ENCODE results near the gene IFNGR1.
A peak's percentile ranks its signal among the peaks of the same experiment; 100 is the strongest.

Gene IFNGR1

DNA sequence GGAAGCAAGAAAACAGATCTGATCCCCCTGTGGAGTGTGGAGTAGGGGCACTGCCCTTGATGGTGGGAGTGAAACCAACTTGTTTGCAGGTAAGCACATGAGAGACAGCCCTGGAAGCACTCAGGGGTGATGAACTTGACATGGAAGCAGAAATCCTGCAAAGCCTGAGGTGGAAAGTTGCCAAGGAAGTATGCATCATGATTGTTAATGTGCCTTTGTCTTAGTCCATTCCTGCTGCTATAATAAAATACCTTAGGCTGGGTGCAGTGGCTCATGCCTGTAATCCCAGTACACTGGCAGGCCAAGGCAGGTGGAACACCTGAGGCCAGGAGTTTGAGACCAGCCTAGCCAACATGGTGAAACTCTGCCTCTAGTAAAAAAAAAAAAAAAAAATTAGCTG, 40.2 kb upstream of the IFNGR1 start:
- no peak overlapping the region for H3K18ac ChIP-seq (ENCODE audit: low read length)
- H4K8ac ChIP-seq (ENCODE audit: low read depth, low read length): no peak overlapping the region
- no peak overlapping the region for H3K14ac ChIP-seq (ENCODE audit: low read length)
- H2AK5ac ChIP-seq (ENCODE audit: low read depth, low read length): no peak overlapping the region
- H3K4me2 ChIP-seq (ENCODE audit: insufficient read depth, low read length, poor library complexity, severe bottlenecking): no peak overlapping the region
- H3K9me3 ChIP-seq (replicated peaks in 1 of 2; ENCODE audit: control insufficient read depth in 2 of 2, insufficient read depth in 1 of 2, low read depth in 1 of 2, low read length in 2 of 2): peaks cover 0 to 2% of the 10 kb centered on the region in 2 donors
- no peaks in the 10 kb centered on the region for H3K27me3 ChIP-seq (ENCODE audit: control insufficient read depth in 3 of 3, insufficient read depth in 3 of 3, low read depth in 1 of 3, low read length in 3 of 3)
- H3K9ac ChIP-seq (ENCODE audit: low read depth, low read length, poor library complexity): no peak overlapping the region
- no peak overlapping the region for H2AFZ ChIP-seq (ENCODE audit: low read length)
- no peak overlapping the region for H2BK15ac ChIP-seq (ENCODE audit: low read length)
- no peak overlapping the region for H2BK5ac ChIP-seq (ENCODE audit: low read length)
- no peak overlapping the region for H3K4me3 ChIP-seq (ENCODE audit: low read length in 2 of 2)
- H2BK120ac ChIP-seq (ENCODE audit: low read depth, low read length): no peak overlapping the region
- no peaks in the 10 kb centered on the region for H3K36me3 ChIP-seq (replicated peaks in 1 of 2; ENCODE audit: control insufficient read depth in 2 of 2, insufficient read depth in 2 of 2, low read length in 2 of 2)
- no peak overlapping the region for H3K27ac ChIP-seq (replicated peaks; ENCODE audit: low read length)
- no peak overlapping the region for H2BK12ac ChIP-seq (ENCODE audit: low read length)
- H3K4ac ChIP-seq (ENCODE audit: low read length): no peak overlapping the region
- DNase-seq (ENCODE audit: low spot score): no peak
- no peaks in the 10 kb centered on the region for H3K79me1 ChIP-seq (ENCODE audit: low read depth, low read length)
- no peak overlapping the region for H4K91ac ChIP-seq (ENCODE audit: low read depth, low read length, poor library complexity)
- no peaks in the 10 kb centered on the region for H3K4me1 ChIP-seq (ENCODE audit: control insufficient read depth in 2 of 2, insufficient read depth in 1 of 2, low read depth in 1 of 2, low read length in 2 of 2)
- H3K23ac ChIP-seq (ENCODE audit: low read depth, low read length, poor library complexity): no peak overlapping the region

DNA sequence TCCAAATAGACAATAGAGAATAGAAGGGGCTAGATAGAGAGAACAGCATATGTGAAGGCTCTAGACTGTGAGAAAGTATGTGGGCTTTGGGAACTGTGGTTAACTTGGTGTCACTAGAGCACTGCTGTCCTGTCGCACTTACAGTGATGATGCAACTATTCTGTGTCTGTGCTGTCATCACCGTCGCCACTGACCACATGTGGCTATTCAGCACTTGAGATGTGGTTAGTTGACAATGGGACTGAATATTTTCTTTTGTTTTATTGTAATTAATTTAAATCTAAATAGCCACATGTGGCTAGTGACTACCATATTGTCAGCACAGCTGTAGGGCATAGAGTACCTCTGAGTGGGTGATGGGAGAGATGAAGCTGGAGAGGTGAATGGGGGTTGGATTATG, 39.0 kb upstream of the IFNGR1 start:
- Histone ChIP-seq H2BK12ac (ENCODE audit: low read length) (no peak overlapping the region), H2AK5ac (ENCODE audit: low read depth, low read length) (no peak overlapping the region), H2BK15ac (ENCODE audit: low read length) (no peak overlapping the region), H4K91ac (ENCODE audit: low read depth, low read length, poor library complexity) (no peak overlapping the region), H2BK120ac (ENCODE audit: low read depth, low read length) (no peak overlapping the region), H3K9me3 (replicated peaks in 1 of 2; ENCODE audit: control insufficient read depth in 2 of 2, insufficient read depth in 1 of 2, low read depth in 1 of 2, low read length in 2 of 2) (no peaks in the 10 kb centered on the region), H3K4me3 (ENCODE audit: low read length in 2 of 2) (no peak overlapping the region), H4K8ac (ENCODE audit: low read depth, low read length) (no peak overlapping the region), H3K4me2 (ENCODE audit: insufficient read depth, low read length, poor library complexity, severe bottlenecking) (no peak overlapping the region), H3K27ac (replicated peaks; ENCODE audit: low read length) (no peak overlapping the region), H3K4me1 (ENCODE audit: control insufficient read depth in 2 of 2, insufficient read depth in 1 of 2, low read depth in 1 of 2, low read length in 2 of 2) (no peaks in the 10 kb centered on the region), H3K14ac (ENCODE audit: low read length) (no peak overlapping the region), H3K23ac (ENCODE audit: low read depth, low read length, poor library complexity) (no peak overlapping the region), H3K79me1 (ENCODE audit: low read depth, low read length) (no peaks in the 10 kb centered on the region), H3K18ac (ENCODE audit: low read length) (no peak overlapping the region), H3K27me3 (ENCODE audit: control insufficient read depth in 3 of 3, insufficient read depth in 3 of 3, low read depth in 1 of 3, low read length in 3 of 3) (no peaks in the 10 kb centered on the region), H3K4ac (ENCODE audit: low read length) (no peak overlapping the region), H2AFZ (ENCODE audit: low read length) (no peak overlapping the region), H3K9ac (ENCODE audit: low read depth, low read length, poor library complexity) (no peak overlapping the region), H3K36me3 (replicated peaks in 1 of 2; ENCODE audit: control insufficient read depth in 2 of 2, insufficient read depth in 2 of 2, low read length in 2 of 2) (no peaks in the 10 kb centered on the region), H2BK5ac (ENCODE audit: low read length) (no peak overlapping the region)
- no CpG with 5 or more reads among the region's 3 CpGs for WGBS, 2 donors (ENCODE audit: extremely low coverage in 2 of 2, insufficient read length in 2 of 2, insufficient replicate concordance in 1 of 2)
- no peak for DNase-seq (ENCODE audit: low spot score)

DNA sequence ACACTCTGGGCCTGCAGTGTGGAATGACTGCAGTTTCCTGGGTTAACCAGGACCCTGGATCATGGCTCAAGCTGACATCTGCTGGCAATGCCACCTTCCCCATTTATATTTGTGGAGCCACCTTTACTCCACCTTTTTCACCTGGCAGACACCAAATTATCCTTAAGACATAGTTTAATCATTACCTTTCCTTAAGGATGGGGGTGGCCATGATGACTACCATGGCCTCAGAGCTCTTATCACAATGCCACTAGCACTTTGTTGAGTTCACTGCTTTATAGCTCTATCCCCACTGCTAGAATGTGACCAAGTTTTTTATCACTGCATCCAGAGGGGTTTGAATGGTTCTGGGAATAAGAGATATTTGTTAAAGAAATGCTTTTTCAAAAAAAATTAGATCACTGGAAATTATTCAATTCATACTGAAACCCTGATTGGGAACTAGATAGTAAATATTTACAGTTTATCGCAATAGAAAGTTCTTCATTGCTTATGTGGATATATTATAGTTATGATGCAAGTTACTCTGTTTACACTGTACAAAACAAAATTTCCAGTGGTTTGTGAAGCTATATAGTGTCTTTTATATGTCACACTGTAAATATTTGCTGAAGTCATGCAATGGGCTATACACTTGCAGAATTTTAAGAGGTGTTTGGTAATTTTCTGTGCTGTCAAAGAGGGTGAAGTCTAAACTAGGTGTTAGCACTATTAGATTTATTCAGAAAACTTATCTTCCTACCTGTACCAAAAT, 37.3 kb upstream of the IFNGR1 start:
- Histone ChIP-seq H2AK5ac (ENCODE audit: low read depth, low read length) (no peak overlapping the region), H3K4me2 (ENCODE audit: insufficient read depth, low read length, poor library complexity, severe bottlenecking) (no peak overlapping the region), H3K9ac (ENCODE audit: low read depth, low read length, poor library complexity) (no peak overlapping the region), H3K14ac (ENCODE audit: low read length) (no peak overlapping the region), H3K4me3 (ENCODE audit: low read length in 2 of 2) (peak overlapping the region in 1 of 2 donors; percentile 52), H3K27ac (replicated peaks; ENCODE audit: low read length) (no peak overlapping the region), H2AFZ (ENCODE audit: low read length) (no peak overlapping the region), H3K9me3 (replicated peaks in 1 of 2; ENCODE audit: control insufficient read depth in 2 of 2, insufficient read depth in 1 of 2, low read depth in 1 of 2, low read length in 2 of 2) (no peaks in the 10 kb centered on the region), H4K8ac (ENCODE audit: low read depth, low read length) (no peak overlapping the region), H3K4ac (ENCODE audit: low read length) (no peak overlapping the region), H2BK12ac (ENCODE audit: low read length) (no peak overlapping the region), H3K27me3 (ENCODE audit: control insufficient read depth in 3 of 3, insufficient read depth in 3 of 3, low read depth in 1 of 3, low read length in 3 of 3) (no peaks in the 10 kb centered on the region), H2BK120ac (ENCODE audit: low read depth, low read length) (no peak overlapping the region), H3K4me1 (ENCODE audit: control insufficient read depth in 2 of 2, insufficient read depth in 1 of 2, low read depth in 1 of 2, low read length in 2 of 2) (no peaks in the 10 kb centered on the region), H3K36me3 (replicated peaks in 1 of 2; ENCODE audit: control insufficient read depth in 2 of 2, insufficient read depth in 2 of 2, low read length in 2 of 2) (no peaks in the 10 kb centered on the region), H4K91ac (ENCODE audit: low read depth, low read length, poor library complexity) (no peak overlapping the region), H3K18ac (ENCODE audit: low read length) (no peak overlapping the region), H2BK5ac (ENCODE audit: low read length) (no peak overlapping the region), H2BK15ac (ENCODE audit: low read length) (no peak overlapping the region), H3K23ac (ENCODE audit: low read depth, low read length, poor library complexity) (no peak overlapping the region), H3K79me1 (ENCODE audit: low read depth, low read length) (no peaks in the 10 kb centered on the region)
- WGBS, 2 donors (ENCODE audit: extremely low coverage in 2 of 2, insufficient read length in 2 of 2, insufficient replicate concordance in 1 of 2): no CpG with 5 or more reads among the region's 1 CpG
- DNase-seq (ENCODE audit: low spot score): no peak

GRCh38 chr6:137254966-137255365, 35.8 kb upstream of the IFNGR1 start:
- no peak overlapping the region for H3K4me2 ChIP-seq (ENCODE audit: insufficient read depth, low read length, poor library complexity, severe bottlenecking)
- H2BK5ac ChIP-seq (ENCODE audit: low read length): no peak overlapping the region
- no peak overlapping the region for H4K8ac ChIP-seq (ENCODE audit: low read depth, low read length)
- no peaks in the 10 kb centered on the region for H3K9me3 ChIP-seq (replicated peaks in 1 of 2; ENCODE audit: control insufficient read depth in 2 of 2, insufficient read depth in 1 of 2, low read depth in 1 of 2, low read length in 2 of 2)
- H3K18ac ChIP-seq (ENCODE audit: low read length): no peak overlapping the region
- H2BK120ac ChIP-seq (ENCODE audit: low read depth, low read length): no peak overlapping the region
- H3K9ac ChIP-seq (ENCODE audit: low read depth, low read length, poor library complexity): no peak overlapping the region
- DNase-seq (ENCODE audit: low spot score): no peak
- no peaks in the 10 kb centered on the region for H3K4me1 ChIP-seq (ENCODE audit: control insufficient read depth in 2 of 2, insufficient read depth in 1 of 2, low read depth in 1 of 2, low read length in 2 of 2)
- no peak overlapping the region for H2AK5ac ChIP-seq (ENCODE audit: low read depth, low read length)
- H2BK12ac ChIP-seq (ENCODE audit: low read length): no peak overlapping the region
- H3K36me3 ChIP-seq (replicated peaks in 1 of 2; ENCODE audit: control insufficient read depth in 2 of 2, insufficient read depth in 2 of 2, low read length in 2 of 2): no peaks in the 10 kb centered on the region
- H3K23ac ChIP-seq (ENCODE audit: low read depth, low read length, poor library complexity): no peak overlapping the region
- no peak overlapping the region for H4K91ac ChIP-seq (ENCODE audit: low read depth, low read length, poor library complexity)
- H3K27ac ChIP-seq (replicated peaks; ENCODE audit: low read length): no peak overlapping the region
- no peak overlapping the region for H2AFZ ChIP-seq (ENCODE audit: low read length)
- no peak overlapping the region for H2BK15ac ChIP-seq (ENCODE audit: low read length)
- H3K79me1 ChIP-seq (ENCODE audit: low read depth, low read length): no peaks in the 10 kb centered on the region
- H3K4ac ChIP-seq (ENCODE audit: low read length): no peak overlapping the region
- H3K4me3 ChIP-seq (ENCODE audit: low read length in 2 of 2): no peak overlapping the region
- no peak overlapping the region for H3K14ac ChIP-seq (ENCODE audit: low read length)
- no CpG with 5 or more reads among the region's 1 CpG for WGBS, 2 donors (ENCODE audit: extremely low coverage in 2 of 2, insufficient read length in 2 of 2, insufficient replicate concordance in 1 of 2)
- no peaks in the 10 kb centered on the region for H3K27me3 ChIP-seq (ENCODE audit: control insufficient read depth in 3 of 3, insufficient read depth in 3 of 3, low read depth in 1 of 3, low read length in 3 of 3)

Data from neuronal stem cell (in vitro differentiated cells).